KMS-11 (cell line): ENCODE data around the gene MUC2.

Experiments
- H2AFZ ChIP-seq: fragments of 200-600 bp; sonication (generic); 2 replicates; pipeline ENCODE4 v1.6.1; 2016; ENCODE audit warnings: antibody characterized with exemption, mixed run types, low read depth
- H3K27ac ChIP-seq: fragments of 200-600 bp; sonication (generic); 2 replicates; pipeline ENCODE4 v1.6.1; 2016; ENCODE audit warnings: mild to moderate bottlenecking, mixed run types
- H3K27me3 ChIP-seq: fragments of 200-600 bp; sonication (generic); 2 replicates; pipeline ENCODE4 v1.6.1; 2017; ENCODE audit warnings: mild to moderate bottlenecking, low read depth, mixed run types, moderate library complexity; ENCODE audit not compliant: insufficient read depth
- H3K36me3 ChIP-seq: fragments of 200-600 bp; sonication (generic); 2 replicates; pipeline ENCODE4 v1.6.1; 2017; ENCODE audit warnings: mild to moderate bottlenecking, mixed run types; ENCODE audit not compliant: insufficient read depth
- H3K4me1 ChIP-seq: fragments of 200-600 bp; sonication (generic); 2 replicates; pipeline ENCODE4 v1.6.1; 2016; ENCODE audit warnings: mild to moderate bottlenecking, low read depth, mixed run types; ENCODE audit not compliant: poor library complexity, severe bottlenecking
- H3K4me2 ChIP-seq: fragments of 200-600 bp; sonication (generic); 2 replicates; pipeline ENCODE4 v1.7.0; 2016; ENCODE audit warnings: mild to moderate bottlenecking, mixed run types
- H3K4me3 ChIP-seq: fragments of 200-600 bp; sonication (generic); IDR thresholded peaks from 2 replicates; pipeline ENCODE4 v1.6.1; 2017; ENCODE audit warnings: low read depth, low read length, mixed read lengths; ENCODE audit not compliant: insufficient read depth
- H3K79me2 ChIP-seq: fragments of 200-600 bp; sonication (generic); 2 replicates; pipeline ENCODE4 v1.6.1; 2016; ENCODE audit warnings: low read depth, mixed run types; ENCODE audit not compliant: insufficient read depth
- H3K9ac ChIP-seq: fragments of 200-600 bp; sonication (generic); 2 replicates; pipeline ENCODE4 v1.6.1; 2016; ENCODE audit warnings: mild to moderate bottlenecking, mixed run types
- H4K20me1 ChIP-seq: fragments of 200-600 bp; sonication (generic); 2 replicates; pipeline ENCODE4 v1.6.1; 2016; ENCODE audit warnings: mild to moderate bottlenecking, mixed run types; ENCODE audit not compliant: insufficient read depth
- TF ChIP-seq, protein P1 (sequence below): fragments of 200-600 bp; sonication (generic); conservative IDR thresholded peaks from 2 replicates; pipeline ENCODE4 v1.6.1; 2017; ENCODE audit warnings: low read depth, mild to moderate bottlenecking, antibody characterized with exemption, low read length, moderate library complexity, mixed read lengths

MUC2 gene

GRCh38 chr11:1092145-1092670 is 17.5 kb downstream of the MUC2 start:
- no peaks in the 10 kb centered on the region for H3K4me1 ChIP-seq
- TF ChIP-seq, protein P1, sequence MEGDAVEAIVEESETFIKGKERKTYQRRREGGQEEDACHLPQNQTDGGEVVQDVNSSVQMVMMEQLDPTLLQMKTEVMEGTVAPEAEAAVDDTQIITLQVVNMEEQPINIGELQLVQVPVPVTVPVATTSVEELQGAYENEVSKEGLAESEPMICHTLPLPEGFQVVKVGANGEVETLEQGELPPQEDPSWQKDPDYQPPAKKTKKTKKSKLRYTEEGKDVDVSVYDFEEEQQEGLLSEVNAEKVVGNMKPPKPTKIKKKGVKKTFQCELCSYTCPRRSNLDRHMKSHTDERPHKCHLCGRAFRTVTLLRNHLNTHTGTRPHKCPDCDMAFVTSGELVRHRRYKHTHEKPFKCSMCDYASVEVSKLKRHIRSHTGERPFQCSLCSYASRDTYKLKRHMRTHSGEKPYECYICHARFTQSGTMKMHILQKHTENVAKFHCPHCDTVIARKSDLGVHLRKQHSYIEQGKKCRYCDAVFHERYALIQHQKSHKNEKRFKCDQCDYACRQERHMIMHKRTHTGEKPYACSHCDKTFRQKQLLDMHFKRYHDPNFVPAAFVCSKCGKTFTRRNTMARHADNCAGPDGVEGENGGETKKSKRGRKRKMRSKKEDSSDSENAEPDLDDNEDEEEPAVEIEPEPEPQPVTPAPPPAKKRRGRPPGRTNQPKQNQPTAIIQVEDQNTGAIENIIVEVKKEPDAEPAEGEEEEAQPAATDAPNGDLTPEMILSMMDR, result no peak

DNA sequence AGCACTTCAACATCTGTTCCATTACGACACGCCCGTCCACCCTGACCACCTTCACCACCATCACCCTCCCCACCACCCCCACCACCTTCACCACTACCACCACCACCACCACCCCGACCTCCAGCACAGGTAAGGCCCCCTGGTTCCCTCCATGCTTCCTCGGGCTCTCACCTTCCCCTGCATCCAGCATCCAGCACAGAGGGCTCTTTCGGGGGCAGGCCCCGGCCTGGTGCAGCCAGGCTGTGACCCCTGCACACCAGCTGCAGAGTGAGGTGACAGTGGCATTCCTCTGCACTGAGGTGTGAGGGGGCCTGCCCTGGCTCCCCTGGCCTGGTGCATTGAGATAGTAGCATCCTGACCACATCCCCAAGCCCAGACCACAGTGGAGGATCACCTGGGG is 18.2 kb downstream of the MUC2 start:
- Histone ChIP-seq H3K79me2 (no peaks in the 10 kb centered on the region), H3K27me3 (no peaks in the 10 kb centered on the region; the same call in 1 of the 2 replicates), H3K4me1 (no peaks in the 10 kb centered on the region), H3K4me3 (no peak overlapping the region), H3K36me3 (no peaks in the 10 kb centered on the region), H2AFZ (no peak overlapping the region), H3K27ac (no peak overlapping the region), H3K4me2 (no peak overlapping the region), H4K20me1 (no peaks in the 10 kb centered on the region), H3K9ac (no peak overlapping the region)
- TF ChIP-seq, protein P1, result no peak

More at GRCh38 chr11:1092145-1092670, 17.5 kb downstream of the MUC2 start:
- Histone ChIP-seq H3K36me3 (no peaks in the 10 kb centered on the region), H3K27me3 (no peaks in the 10 kb centered on the region; the same call in 1 of the 2 replicates), H3K4me2 (no peak overlapping the region), H3K4me3 (no peak overlapping the region), H3K27ac (no peak overlapping the region), H4K20me1 (no peaks in the 10 kb centered on the region), H2AFZ (no peak overlapping the region), H3K9ac (no peak overlapping the region), H3K79me2 (no peaks in the 10 kb centered on the region)

DNA sequence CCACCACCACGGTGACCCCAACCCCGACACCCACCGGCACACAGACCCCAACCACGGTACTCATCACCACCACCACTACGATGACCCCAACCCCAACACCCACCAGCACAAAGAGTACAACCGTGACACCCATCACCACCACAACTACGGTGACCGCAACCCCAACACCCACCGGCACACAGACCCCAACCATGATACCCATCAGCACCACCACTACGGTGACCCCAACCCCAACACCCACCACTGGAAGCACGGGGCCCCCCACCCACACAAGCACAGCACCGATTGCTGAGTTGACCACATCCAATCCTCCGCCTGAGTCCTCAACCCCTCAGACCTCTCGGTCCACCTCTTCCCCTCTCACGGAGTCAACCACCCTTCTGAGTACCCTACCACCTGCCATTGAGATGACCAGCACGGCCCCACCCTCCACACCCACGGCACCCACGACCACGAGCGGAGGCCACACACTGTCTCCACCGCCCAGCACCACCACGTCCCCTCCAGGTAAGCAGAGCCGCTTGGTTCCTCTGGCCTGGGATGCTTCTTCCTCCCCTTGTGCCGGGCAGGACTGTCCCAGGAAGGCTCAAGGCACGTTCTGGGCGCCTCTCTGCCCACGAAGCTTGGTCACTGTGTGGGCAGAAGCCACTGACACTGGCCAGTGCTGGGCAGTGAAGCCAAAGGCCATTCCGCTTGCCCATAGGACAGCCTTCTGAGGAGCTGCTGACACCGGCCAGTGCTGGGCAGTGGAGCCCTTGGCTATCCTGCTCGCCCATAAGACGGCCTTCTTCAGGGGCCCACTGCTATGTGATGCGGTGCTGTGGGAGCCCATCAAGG is 25.1 kb downstream of the MUC2 start:
- H4K20me1 ChIP-seq, result no peaks in the 10 kb centered on the region
- H3K9ac ChIP-seq, result no peak overlapping the region
- H2AFZ ChIP-seq, result no peak overlapping the region
- H3K4me2 ChIP-seq, result no peak overlapping the region
- TF ChIP-seq, protein P1, result no peak
- H3K27ac ChIP-seq, result no peak overlapping the region
- H3K4me3 ChIP-seq, result no peak overlapping the region
- H3K27me3 ChIP-seq, result peaks cover 31% of the 10 kb centered on the region; the same call in 1 of the 2 replicates
- H3K79me2 ChIP-seq, result no peaks in the 10 kb centered on the region
- H3K36me3 ChIP-seq, result no peaks in the 10 kb centered on the region
- H3K4me1 ChIP-seq, result no peaks in the 10 kb centered on the region

DNA sequence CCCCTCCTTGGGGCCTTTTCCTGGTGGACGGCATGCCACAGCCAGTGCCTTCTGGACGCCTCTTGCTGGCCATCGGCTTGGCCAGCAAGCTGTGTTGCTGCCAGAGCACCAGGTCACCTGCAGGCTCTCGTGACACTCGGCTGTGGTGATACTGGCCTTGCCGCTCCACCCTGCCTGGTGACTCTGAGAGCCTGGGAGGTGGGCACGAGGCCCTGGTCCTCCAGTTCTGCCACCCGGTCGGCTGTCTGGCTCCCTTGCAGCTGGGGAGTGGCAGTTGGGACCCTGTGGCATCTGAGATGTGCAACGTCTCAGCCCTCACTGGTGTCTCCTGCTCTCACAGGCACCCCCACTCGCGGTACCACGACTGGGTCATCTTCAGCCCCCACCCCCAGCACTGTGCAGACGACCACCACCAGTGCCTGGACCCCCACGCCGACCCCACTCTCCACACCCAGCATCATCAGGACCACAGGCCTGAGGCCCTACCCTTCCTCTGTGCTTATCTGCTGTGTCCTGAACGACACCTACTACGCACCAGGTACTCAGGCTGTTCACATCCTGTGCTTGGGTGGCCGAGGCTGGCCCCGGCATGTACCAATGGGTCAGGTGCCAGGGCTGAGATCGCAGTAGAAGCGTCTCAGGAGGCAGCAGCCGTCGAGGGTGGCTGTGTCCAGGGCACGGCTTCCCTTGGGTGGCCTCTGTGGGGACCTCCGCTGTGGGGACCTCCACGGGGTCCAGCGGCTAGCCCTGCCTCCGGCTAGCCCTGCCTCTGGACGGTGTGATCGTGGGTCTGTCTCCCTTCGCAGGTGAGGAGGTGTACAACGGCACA is 26.0 kb downstream of the MUC2 start:
- no peak overlapping the region for H3K4me2 ChIP-seq
- H3K27me3 ChIP-seq, result peaks cover 34% of the 10 kb centered on the region; the same call in 1 of the 2 replicates
- H3K36me3 ChIP-seq, result no peaks in the 10 kb centered on the region
- H4K20me1 ChIP-seq, result no peaks in the 10 kb centered on the region
- no peak overlapping the region for H3K27ac ChIP-seq
- no peak overlapping the region for H3K9ac ChIP-seq
- H2AFZ ChIP-seq, result no peak overlapping the region
- no peaks in the 10 kb centered on the region for H3K4me1 ChIP-seq
- no peaks in the 10 kb centered on the region for H3K79me2 ChIP-seq
- TF ChIP-seq, protein P1, result no peak
- no peak overlapping the region for H3K4me3 ChIP-seq
